CD4-positive, alpha-beta T cell treated with Interleukin-6 for 4 hours (primary cell): ENCODE measurements around the gene UPK1B.

Experiments used
- DNase-seq: peaks from one replicate; pipeline ENCODE4 v3.0.0-alpha.2; 2020; ENCODE audit warnings: mixed read lengths

UPK1B gene

DNA sequence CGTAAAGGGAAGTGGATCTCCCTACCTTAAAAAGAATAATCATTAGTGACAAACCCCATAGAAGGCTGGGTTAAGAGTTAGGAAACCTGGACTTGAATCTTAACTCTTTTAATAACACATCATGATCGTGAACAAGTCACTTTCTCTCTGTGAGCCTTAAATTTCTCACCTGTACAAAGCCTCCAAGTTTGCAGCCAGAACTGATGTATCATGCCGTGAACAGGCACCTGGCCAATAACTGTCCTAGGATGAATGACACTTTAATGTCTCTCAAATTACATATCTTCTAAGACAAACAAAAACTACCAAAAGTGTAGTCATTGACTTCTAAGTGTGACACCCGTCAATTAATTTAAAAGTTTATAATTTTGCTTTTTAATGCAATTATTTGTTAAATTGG is 3.9 kb downstream of the UPK1B start:
- DNase-seq, result no peak

DNA sequence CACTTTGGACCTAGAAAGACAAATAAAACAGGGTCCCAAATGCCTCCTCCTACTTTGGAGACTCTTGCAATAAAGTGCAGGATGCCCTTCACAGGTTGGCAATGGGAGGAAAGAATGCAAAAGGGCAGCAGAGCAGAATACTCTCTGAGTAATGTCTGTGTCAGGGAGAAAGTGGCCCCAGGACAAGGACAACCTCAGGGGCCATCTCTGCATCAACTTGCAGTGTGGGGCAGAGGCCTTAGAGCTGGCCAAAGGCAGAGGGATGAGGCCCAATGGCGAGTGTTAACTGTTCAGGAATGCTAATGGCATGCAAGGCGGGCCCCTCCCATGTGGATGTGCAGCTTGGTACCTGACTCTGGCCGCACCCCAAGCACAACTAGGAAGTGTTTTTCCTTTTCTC is 8.4 kb downstream of the UPK1B start:
- DNase-seq, result no peak

DNA sequence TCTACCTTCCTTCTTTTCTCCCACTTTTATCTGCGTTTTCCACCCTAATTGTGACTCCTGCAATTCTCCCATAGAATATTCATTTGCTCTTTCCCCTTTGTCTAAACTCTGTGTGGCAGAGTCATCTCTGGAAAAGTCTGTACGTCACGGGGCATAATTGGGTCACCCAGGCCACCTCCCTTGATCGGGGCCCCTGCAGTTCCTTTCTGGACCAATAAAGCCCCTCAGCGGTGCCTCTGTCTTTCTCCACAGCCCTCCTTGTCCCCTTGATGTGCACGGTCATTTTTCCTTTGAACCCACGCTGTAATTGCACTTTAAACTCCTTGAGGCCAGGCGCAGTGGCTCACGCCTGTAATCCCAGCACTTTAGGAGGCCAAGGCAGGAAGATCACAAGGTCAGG is 10.7 kb downstream of the UPK1B start:
- no peak for DNase-seq

DNA sequence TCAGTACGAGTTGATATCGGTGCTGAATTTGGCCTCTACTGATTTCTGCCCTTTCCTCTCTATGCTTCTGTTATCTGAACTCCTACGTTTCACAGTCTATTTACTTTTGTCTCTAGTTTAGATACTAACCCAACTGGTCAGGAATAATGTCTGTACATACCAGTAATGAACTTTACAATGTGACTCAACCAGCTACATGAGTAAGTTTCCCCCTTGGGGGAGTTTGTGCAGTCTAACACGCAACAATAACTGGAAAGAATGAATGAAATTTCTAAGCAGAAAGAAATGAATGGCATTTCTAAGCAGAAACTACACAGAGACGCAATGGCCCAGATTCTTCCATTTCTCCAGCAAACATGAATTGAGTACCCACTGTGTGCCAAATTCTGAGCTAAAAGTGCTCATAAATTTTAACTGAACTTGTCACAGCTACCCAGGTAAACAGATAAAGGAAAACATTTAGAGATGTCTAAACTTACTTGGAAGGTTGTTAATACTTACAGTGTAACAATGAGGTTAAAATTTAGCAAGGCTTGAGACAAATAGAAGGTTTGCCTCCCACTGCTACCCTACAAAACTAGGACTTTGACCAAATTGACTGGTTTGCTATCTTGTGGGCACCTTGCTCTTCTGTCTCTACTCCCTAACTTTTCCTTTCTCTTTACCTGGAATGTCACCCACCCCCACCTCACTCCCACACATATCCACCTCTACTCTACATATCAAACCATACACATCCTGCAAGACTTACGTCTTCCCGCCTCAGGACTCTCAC is 11.6 kb downstream of the UPK1B start:
- DNase-seq, result no peak

DNA sequence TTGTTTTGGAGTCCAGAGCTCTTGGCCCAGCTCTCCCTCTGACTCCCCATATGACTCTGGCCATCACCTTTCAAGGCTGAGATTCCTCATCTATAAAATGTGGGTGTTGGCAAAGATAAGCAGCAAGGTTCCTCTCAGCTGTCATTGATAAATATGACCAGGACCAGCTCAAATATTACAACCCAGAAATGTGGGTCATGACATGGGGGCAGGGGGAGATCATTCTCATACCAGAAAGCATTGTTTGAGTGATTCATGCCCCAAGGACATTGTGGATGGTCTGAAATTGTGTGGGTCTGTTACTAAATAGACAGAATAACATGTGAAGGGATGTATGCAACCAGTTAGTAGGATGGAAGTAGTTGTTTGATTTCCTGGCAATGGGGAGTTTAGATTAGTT is 13.9 kb downstream of the UPK1B start:
- no peak for DNase-seq

DNA sequence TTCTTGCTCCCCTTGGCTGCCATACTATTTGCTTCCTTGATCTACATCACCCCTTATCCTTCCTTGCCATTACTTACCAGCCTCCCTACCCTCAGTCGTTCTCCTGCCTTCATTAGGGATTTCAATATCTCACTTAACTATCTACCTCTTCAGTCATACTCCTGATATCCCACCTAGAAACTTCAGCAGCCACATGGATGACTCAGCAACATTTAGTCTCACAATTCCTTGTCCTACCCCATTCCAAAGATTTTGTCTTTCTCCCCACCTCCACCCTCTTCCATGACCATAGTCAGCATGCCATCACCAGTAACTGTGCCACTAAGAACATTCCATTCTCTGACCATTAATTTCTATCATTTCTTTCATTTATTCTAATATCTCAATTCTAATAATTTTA is 18.4 kb downstream of the UPK1B start:
- DNase-seq, result no peak

DNA sequence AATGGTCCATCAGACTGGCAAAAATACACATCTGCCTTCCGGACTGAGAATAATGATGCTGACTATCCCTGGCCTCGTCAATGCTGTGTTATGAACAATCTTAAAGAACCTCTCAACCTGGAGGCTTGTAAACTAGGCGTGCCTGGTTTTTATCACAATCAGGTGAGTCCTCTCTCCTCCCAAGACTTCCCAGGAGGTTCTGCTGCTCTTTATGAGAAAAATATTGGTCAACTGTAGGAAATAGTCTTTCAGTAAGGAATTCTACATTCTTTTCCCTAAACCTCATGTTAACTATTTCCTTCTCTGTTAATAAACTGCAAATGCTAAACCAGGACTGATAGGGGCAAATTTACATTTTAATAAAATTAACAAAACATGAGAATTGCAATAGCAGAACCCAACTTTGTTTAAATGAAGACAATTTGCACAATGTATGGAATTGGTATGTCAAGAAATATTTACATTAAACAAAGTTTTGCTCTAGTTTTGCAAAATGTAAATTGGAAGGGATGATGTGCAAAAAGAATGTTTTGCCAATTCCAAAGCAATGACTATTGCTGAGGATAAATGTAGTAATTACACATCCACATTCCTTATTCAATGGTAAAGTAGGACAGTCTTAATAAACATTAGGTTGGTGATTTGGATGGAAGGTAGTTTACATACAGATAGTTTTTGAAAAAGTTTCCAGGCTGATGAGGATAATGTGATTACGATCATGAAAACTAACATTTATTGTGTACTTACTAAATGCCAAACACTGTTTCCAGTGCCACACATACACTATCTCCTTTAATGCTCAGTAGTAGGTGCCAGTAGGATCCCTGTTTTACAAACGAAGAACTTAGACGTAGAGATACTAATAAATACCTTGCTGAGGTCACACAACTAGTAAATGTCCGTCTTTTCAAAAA is 21.1 kb downstream of the UPK1B start:
- no peak for DNase-seq

DNA sequence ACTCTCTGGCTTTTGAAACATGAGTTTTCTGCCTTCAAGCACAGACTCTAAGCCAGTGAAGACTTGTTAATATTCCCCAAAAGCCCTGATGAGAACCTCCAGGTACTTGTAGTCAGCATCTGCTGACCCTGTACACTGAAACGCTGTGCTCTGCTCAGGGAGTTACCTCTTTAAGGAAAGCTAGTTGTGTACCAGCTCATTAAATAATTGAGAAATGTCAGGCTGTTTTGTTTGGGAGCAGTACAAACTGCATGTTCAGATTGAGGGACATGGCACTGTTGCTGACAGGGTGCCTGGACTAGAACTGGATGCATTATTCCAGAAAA is 21.7 kb downstream of the UPK1B start:
- DNase-seq, result no peak

DNA sequence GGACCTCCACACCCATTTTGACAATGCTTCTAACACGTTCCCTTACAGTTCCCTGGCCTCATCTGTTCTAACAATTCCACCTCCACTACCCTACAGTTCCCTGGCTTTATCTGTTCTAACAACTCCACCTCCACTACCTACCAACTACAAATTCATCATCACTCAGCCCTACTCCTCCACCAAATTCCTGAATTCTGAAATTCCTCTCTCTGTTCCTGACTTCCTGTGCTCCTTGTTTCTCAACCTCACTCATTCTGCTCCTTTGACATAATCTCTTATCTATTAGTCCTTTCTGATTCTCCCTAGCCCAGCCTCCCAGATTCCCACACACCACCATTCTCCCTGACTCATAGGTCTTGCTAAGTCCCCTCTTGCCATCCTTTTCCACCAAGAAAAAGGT is 22.5 kb downstream of the UPK1B start:
- DNase-seq, result no peak

DNA sequence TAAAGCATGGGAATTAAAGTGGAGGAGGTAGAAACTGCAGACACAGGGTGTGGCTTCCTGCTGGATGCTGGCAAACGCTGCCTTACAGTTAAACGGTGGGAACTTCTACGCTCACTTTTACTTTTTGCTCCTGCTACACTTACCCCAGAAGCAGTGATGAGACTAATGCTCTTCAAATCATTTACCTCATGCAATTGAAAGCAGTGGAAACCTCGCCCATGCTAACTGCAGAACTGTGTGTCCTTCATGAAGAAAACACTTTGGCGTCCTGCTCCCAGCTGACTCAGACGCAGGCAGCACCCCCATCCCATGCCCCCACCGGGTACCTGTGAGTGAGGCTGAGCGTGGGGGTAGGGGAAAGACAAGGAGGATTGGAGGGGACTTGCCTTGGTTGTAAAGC is 31.8 kb downstream of the UPK1B start:
- DNase-seq, result peak; percentile 10

DNA sequence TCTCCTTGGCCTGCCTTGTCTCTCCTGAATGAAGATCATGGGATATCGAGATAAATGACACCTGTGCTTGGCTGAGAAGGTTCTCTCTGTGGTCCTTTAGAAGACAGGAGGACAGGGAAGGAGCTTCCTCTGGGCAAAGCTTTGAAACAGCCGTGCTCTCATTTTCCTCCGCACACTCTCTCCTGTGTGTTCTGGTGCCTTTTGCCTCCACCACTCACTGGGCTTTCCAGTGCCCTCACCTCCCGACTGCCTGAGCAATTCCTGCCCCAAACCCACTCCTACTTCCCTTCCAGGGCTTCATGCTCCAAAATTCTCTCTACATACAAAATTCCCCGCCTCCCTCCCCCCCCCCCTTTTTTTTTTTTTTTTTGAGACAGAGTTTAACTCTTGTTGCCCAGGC is 32.3 kb downstream of the UPK1B start:
- DNase-seq, result no peak

DNA sequence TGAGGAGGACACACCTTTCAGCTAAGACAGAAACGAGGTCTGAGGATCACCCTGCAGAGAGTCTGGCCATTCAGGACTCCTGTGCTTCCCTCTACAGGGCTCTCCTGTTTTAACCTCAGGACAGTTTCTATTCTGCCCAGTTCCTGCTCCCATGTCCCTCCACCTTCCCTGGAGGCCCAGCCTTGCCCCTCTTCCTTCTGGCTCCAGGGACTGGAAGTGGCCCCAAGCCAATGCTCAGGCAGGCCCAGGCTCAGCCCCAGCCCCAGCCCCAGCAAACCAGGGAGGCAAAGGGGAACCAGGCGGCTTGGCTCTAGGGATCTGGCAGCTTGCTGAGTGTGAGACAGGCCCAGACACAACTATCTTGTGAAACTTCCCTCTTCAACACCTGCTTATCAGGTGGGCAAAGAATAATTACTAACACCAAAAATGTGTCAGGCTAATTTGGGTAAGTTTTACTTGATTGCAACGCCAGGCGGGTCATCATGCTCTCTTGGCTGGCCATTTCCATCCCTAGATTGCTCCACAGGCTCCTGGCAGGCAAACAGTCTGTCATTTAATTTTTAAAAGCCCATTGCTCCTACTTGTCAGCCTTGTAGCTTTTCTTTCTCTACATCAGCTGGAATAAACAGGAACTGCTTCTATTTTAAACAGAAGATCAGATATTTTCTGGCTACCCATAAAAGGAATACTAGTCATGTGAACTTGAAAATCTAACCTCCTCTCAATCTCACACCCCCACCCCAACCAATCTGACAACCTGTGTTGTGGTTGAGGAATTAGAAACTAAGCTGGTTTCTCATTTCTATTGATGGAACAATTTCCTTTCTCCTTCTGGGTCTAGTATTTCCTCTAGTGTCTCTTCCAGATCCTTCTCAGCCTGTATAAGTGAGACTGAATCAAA is 33.5 kb downstream of the UPK1B start:
- DNase-seq, result peak; percentile 43

DNA sequence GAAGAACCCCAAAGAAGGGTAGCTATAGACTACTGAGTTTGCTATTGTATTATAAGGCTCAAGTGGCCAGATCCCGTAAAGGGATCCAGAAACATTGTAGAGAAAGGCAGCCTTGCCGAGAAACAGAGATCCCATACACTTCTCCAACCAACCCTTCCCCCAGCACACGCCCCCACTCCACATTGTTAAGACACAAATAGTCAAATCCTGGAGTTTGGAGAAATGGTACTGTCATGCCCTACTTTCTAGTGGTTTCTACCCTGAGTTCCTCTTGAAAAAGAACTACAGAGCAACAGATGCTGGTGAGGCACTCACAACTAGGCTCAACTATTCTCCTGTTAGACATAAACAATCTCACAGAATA is 34.1 kb downstream of the UPK1B start:
- no peak for DNase-seq

DNA sequence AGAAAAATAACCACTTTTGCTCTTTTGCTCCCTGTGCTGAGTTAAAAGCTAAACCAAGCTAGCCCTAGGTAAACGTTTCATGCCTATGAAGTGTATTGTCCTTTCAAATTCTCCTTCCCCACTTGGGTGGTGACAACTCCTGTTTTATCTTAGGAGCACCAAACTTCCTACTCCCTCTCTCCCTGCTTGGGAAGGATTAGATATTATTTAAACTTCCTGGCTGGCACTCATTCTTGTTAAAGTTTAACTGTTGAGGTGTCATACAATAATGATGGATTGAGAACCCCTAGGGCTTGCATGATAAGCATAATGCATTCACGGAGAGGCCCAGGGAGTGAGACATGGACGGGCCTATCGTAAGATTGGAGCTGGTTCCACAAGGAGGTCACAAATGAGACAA is 37.8 kb downstream of the UPK1B start:
- no peak for DNase-seq

DNA sequence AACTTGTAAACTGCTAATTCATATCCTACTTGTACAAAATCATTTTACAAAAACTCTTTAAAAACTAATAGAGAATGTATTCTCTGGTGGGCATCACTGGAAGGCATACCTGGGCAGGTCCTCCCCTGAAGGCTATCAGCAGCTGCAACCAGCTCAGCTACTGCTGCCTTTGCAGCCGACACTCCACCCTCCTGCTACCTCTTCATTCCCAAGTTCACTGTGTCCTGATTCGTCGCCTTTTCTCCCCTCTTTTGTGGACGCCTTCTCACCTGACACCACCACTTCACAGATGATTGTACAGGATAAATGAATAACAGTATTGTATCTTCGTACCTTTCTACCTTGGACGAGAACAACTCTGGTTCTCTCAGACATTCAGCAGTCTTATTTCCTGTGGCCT is 38.4 kb downstream of the UPK1B start:
- no peak for DNase-seq

DNA sequence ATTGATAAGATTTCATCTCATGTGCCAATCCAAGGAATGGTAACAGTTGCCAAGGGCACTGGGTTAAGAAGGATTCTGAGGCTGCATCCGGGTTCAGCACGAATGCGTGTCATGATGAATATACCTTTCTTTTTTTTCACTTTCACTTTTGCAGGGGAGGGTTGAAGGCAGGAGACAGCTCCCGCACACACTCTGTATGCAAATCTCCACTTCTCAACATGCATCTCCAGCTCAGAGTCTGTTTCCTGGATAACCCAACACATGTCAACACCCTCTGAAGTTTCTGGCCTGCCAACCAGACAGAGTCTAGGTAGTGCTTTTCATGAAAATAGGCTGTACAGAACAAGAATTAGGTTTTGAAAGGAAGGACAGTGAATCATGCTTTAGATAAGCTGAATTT is 45.7 kb downstream of the UPK1B start:
- peak; percentile 57 for DNase-seq

DNA sequence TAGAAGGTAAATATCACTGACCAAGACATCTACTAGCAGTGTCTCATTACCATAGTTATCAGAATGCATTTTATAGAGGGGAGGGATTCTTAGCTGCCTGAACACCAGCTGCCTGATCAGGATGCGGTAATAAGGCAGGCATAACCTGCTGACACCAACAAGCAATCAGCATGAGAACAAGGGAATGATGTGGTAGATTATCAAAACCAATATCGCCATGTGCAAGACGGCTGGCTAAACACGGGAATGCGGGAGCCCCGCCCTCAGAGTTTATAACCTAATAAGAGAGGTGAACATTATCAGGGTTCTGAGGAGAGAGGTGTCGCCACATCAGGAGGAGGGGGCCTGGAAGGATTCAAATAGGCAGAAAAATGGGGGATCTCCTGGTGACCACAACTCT is 46.8 kb downstream of the UPK1B start:
- no peak for DNase-seq

DNA sequence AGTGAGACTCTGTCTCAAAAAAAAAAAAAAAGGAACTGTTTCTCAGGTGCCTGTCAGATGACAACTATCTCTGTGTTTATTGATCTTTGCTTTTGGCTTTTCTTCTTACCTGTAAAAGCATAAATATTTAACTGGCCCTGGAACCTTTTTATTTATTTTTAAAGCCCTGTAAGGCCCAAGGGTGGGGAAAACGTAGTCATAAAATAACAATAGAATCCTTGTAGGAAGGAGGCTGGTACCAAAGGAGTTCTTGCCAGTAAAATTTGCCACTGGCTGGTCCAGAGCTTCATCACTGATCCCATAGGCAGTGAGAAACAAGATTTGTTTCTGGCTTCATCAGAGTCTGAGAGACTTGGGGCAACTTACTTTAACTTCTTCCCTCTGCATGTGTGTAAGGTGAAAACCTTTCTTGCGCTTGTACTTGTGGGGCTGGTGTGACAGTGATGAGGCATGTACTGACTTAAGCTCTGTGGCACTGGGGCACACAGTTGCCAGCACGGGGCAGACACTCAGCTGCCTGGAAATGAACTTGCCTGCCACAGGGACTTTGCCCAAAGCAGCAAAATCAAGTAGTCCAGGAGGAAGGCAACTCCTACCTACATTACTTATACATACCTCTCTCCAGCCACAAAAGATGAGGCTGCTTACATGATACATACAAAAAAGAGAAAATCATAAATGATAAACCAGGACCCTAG is 47.7 kb downstream of the UPK1B start:
- DNase-seq, result no peak

DNA sequence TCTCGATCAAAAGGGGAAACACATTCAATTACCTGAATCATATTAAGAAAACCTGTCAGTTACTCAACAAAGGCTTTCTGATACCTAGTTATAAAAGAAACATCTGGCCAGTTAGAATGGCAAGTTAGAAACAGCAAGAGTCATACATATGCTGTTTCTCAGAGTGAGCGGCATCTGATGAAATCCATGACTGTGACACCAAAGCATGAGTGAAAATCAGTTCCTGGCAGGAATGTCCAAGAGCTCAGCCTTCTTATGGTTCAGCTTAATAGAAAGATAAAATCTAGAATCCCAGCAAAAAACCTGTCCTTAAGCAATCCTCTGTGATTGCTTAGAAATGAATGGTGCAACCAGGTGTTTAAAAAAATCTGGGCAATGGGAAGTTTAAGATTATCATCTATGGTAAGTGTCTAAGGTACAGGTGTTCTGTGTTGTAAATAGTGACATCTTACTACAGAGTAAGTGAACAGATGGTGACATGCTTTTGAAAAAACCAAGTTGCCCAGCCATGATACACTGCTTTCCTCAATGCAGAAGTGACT is 48.5 kb downstream of the UPK1B start:
- no peak for DNase-seq

DNA sequence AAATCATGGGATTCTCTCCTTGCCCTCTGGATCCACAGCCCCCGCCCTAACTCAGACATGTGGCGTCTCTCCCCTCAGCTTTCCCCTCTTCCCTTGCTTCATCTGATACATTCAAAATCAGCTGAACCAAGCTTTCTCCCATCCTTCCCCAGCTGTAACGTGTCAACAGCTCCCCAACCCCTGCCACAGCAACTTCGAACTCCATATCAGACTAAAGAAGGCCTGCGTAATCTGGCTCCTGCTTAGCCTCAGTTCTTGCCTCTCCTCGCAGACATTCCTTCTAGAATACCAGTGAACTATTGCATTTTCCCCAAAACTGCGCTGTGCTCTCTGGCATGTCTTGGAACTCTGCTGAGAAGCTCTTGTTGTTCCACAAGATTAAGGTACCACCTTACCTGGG is 49.0 kb downstream of the UPK1B start:
- DNase-seq, result no peak

DNA sequence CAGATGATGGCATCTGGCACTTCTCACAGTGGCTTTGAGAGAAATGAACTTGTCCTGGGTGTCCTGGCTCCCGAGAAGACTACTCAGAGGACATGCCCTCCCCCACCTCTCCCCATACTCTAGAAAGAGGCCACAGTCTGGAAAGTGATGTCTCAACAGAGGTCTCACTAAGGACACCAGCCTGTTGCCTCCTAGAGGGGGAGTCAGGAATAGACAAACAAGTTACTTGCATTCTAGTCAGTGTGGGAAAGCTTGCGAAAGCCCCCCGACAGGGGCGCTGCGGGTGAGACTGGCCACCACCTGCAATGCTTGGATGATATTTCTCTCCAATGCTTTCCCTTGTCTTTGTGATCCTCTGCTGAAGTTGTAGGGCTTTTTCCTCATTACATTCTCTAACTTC is 50.1 kb downstream of the UPK1B start:
- no peak for DNase-seq

DNA sequence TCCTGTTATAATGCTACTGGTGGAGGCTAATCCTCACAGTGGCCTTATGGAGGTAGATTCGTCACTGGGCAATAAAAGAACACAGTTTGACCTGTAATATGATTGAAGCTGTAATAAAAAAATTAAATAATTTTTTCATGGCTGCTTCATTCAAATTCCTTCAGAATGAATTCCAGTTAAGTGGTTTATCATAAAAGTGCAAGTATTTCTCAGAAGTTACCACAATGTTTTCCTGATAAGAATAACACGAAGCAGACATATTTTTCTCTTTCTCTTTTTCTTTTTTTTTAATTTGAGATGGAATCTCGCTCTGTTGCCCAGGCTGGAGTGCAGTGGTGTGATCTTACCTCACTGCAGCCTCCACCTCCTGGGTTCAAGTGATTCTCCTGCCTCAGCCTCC is 51.7 kb downstream of the UPK1B start:
- no peak for DNase-seq
